Muscle of arm (tissue), 14 donors: ENCODE measurements around the gene ADAMTSL4. TPM values are rescaled to one million over a fixed set of nuclear protein-coding genes. Genes with fewer than 3 reads are reported as not detected.

Experiments used
- DNase-seq: peaks from one replicate; pipeline ENCODE4 v3.0.0-alpha.2; 2013
- long read RNA-seq, 11 donors: transcript quantifications; one replicate each; lab custom pipeline, GENCODE V29; 2026
- polyA plus RNA-seq, 12 donors: library from polyadenylated mRNA; unstranded; fragments of 120-200 nt; gene quantifications; one replicate each; pipeline ENCODE4 v1.2.1, GENCODE V29; 2013; ENCODE audit not compliant: insufficient read length in 12 of 12

ADAMTSL4 gene
- polyA plus RNA-seq, result 10 to 100 TPM in 11 of 12 donors, not detected in 1; 37.5 to 77.9 (median 49.0) TPM
- long read RNA-seq, donor 1, partial matches to known transcripts, result 0 of 2 reads
- long read RNA-seq, donor 1, other reads (novel, unspliced or antisense), result 0 of 2 reads
- long read RNA-seq, donor 2, partial matches to known transcripts, result 11 of 12 reads
- long read RNA-seq, donor 2, other reads (novel, unspliced or antisense), result 0 of 12 reads
- long read RNA-seq, donor 3, full-length matches to known transcripts, result 2 of 2 reads
- long read RNA-seq, donor 3, partial matches to known transcripts, result 0 of 2 reads
- long read RNA-seq, donor 3, other reads (novel, unspliced or antisense), result 0 of 2 reads
- long read RNA-seq, donor 4, full-length matches to known transcripts, result 2 of 2 reads
- long read RNA-seq, donor 4, partial matches to known transcripts, result 0 of 2 reads
- long read RNA-seq, donor 4, other reads (novel, unspliced or antisense), result 0 of 2 reads
- long read RNA-seq, donor 5, full-length matches to known transcripts, result 4 of 4 reads
- long read RNA-seq, donor 5, partial matches to known transcripts, result 0 of 4 reads
- long read RNA-seq, donor 5, other reads (novel, unspliced or antisense), result 0 of 4 reads
- long read RNA-seq, donor 6, partial matches to known transcripts, result 0 of 1 reads
- long read RNA-seq, donor 6, other reads (novel, unspliced or antisense), result 0 of 1 reads
- long read RNA-seq, donor 7, full-length matches to known transcripts, result 1 of 1 reads
- long read RNA-seq, donor 7, partial matches to known transcripts, result 0 of 1 reads
- long read RNA-seq, donor 7, other reads (novel, unspliced or antisense), result 0 of 1 reads
- long read RNA-seq, donor 8, full-length matches to known transcripts, result 4 of 9 reads
- long read RNA-seq, donor 8, partial matches to known transcripts, result 5 of 9 reads
- long read RNA-seq, donor 8, other reads (novel, unspliced or antisense), result 0 of 9 reads
- long read RNA-seq, donor 9, result 0 reads
- long read RNA-seq, donor 10, full-length matches to known transcripts, result 3 of 3 reads
- long read RNA-seq, donor 10, partial matches to known transcripts, result 0 of 3 reads
- long read RNA-seq, donor 10, other reads (novel, unspliced or antisense), result 0 of 3 reads
- long read RNA-seq, donor 11, full-length matches to known transcripts, result 3 of 3 reads
- long read RNA-seq, donor 11, partial matches to known transcripts, result 0 of 3 reads
- long read RNA-seq, donor 11, other reads (novel, unspliced or antisense), result 0 of 3 reads

- DNase-seq, result no peak
Observed at GRCh38 chr1:150548632-150549495, at the start of gene ADAMTSL4. Gene ADAMTSL4 (plus strand): TSS chr1:150549408. CDS start chr1:150552289, 2,881 bp downstream.

DNA sequence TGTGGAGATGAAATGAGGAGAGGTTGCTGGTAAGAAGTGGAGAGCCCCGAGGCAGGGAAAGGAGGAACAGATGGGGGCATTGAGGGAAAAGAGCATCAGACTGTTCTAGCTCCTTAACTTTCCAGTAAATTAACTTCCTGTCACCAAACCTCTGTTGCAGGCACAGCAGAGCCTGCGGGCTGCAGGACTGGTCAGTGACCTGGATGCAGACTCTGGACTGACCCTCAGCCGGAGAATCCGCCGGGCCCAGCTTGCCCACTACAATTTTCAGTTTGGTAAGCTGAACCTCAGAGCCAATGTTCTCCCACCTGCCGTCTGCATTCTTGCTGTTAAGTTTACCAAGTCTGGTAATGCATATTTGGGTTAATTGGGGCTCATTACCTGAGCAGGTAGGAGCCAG is 43.8 kb upstream of the ADAMTSL4 start:
- DNase-seq, result no peak

DNA sequence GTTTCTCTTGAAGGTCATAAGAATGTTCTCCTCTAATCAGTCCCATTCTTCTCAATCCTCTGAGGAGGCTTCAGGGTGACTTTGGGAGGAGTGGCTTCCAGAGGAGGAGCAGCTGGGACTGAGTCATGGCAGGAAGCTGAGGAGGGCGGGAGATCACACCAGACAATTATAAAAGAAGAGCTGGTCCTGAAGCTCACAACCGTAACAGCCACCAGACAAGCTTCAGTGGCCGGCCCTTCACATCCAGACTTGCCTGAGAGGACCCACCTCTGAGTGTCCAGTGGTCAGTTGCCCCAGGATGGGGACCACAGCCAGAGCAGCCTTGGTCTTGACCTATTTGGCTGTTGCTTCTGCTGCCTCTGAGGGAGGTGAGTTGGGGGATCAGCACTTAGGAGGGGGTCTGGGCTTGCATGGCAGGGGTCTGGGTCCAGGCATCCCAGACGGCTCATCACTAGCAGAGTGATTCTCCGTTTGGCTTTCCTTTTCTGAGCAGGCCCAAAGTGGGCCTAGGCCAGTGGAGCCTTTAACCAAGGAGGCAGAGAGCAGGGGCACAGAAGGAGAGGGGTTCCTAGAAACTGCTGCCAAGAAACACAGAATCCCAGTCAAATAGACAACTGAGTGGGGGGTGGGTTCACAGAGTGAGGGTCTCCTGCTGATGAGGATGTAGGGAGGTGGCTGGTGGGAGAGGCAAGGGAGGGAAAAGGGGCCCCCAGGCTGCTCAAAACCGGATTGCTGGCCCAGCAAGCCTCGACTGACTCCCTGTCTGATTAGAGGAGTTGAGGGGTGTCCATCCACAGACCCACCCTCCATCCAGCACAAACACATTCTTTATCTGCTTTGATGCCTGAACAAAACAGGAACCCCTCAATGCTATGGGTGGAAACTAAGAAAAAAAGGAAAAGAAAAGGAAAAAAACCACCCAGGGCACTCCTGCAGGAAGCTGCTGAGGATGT is 41.0 kb upstream of the ADAMTSL4 start, which contains the start of gene ECM1:
Gene ECM1, plus strand, starts transcription at position 198 of the 953 bp plus-strand sequence. Its CDS starts 101 bp downstream, at position 299.
- DNase-seq, result no peak

GRCh38 chr1:150508982-150509381 is 40.2 kb upstream of the ADAMTSL4 start:
- DNase-seq, result no peak

GRCh38 chr1:150511551-150511950 is 37.7 kb upstream of the ADAMTSL4 start:
- no peak for DNase-seq

DNA sequence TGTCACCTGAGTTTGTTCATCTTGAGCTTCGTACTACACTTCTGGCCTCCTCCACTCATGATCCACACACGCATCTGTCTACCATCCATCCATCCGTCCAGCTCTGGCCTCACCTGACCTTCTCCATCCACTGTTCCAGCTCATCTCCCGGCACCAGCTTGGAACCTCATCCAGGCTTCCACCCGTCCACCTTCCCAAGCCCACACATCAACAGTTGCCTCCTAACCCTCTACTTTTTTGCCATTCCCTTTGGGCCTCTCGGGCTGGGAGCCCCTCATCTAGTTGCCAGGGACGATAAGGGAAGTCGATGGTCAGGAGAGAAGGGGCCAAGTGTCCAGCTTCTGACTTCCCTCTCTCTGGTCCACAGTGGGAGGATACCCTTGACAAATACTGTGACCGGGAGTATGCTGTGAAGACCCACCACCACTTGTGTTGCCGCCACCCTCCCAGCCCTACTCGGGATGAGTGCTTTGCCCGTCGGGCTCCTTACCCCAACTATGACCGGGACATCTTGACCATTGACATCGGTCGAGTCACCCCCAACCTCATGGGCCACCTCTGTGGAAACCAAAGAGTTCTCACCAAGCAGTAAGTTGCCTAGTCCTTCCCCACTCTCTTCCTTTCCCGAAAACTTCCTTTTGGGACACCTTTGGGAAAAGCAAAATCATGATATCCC is 37.1 kb upstream of the ADAMTSL4 start:
- DNase-seq, result no peak

- DNase-seq, result no peak
Observed at GRCh38 chr1:150512846-150513245, 36.4 kb upstream of the ADAMTSL4 start.

DNA sequence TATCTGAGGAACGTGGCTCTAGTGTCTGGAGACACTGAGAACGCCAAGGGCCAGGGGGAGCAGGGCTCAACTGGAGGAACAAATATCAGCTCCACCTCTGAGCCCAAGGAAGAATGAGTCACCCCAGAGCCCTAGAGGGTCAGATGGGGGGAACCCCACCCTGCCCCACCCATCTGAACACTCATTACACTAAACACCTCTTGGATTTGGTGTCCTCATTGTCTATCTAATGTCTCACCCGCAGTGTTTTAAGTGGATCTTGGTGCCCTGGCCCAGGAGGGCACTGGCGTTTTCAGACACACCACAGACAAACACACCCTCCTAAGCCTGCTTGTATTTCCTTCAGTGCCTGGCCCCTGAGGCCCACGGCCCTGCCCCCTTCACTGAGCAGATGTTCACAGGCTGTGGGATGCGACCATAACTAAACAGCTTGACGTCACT is 35.8 kb upstream of the ADAMTSL4 start:
- DNase-seq, result no peak

GRCh38 chr1:150514260-150514659 is 34.9 kb upstream of the ADAMTSL4 start:
- no peak for DNase-seq

DNA sequence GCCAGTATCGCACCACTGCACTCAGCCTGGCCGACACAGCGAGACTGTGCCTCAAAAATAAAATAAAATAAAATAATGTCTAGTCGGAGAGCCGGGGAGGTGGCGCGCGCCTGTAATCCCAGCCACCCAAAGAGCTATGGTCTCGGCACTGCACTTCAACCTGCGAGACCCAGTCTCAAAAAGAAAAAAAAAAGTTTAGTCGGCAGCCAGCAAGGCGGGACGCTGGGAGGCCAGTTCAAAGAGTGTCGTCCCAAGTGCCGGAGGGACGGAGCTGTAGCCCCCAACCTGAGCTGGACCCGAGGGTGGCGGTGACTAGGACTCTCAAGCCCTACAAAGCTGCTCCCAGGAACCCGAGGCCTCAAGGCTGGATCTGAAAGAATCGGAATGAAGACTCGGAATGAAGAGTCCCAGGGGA is 34.3 kb upstream of the ADAMTSL4 start:
- no peak for DNase-seq

DNA sequence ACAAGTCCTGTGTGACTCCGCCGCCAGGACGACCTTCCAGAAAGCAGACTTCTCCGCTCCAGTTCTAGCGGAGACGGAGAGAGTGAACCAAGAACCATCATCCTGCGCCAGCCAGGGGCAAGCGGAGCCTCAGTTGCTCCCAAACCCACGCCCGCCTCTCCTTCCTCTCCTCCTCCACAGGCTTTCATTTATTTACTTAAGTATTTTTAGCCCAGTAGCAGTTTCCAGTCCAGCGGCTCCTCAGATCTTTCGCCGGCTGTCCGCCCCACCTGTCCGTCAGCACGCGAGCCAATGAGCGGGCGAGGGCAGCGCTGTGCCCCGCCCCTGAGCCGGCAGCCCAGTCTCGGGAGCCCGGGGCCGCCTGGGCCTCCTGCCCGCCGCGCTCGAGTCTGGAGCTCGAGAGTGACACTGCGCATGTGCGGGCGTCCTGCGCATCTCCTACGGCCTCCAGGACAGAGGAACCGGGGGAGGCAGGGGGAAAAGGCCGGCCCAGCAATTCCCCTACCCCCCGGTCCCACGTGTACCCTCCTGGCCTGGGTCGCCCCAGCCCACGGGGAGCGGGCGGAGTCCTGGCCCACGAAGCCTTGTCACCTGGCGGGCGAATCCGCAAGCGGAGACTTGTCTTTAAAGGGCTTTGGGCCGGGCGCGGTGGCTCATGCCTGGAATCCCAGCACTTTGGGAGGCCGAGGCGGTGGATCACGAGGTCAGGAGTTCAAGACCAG is 33.7 kb upstream of the ADAMTSL4 start, which contains the start of gene FALEC:
Gene FALEC, plus strand, starts transcription at position 425 of the 722 bp plus-strand sequence.
- peak; percentile 94 for DNase-seq

GRCh38 chr1:150516050-150516591 is 33.1 kb upstream of the ADAMTSL4 start:
- DNase-seq, result no peak

DNA sequence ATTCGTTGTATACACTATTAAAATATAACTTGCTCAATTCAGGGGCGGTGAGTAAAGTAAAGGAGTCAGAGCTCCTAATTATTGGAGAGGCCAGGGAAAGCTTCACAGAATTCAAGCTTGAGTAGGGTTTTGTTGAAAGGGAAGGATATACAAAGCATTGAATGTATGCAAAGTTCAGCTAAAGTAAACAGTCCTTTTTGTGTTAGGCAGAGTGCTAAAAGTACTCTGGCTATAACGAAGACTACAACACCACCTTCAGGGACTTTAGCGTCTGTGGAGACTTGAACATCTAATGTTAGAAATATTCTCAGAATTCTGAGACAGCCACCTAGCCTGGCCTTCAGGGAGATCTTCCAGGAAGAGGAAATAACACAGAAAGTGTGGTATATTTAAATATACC is 32.6 kb upstream of the ADAMTSL4 start:
- DNase-seq, result no peak

GRCh38 chr1:150521196-150521968 is 27.8 kb upstream of the ADAMTSL4 start:
- no peak for DNase-seq

- DNase-seq, result no peak
Observed at GRCh38 chr1:150525348-150525747, 23.9 kb upstream of the ADAMTSL4 start.

DNA sequence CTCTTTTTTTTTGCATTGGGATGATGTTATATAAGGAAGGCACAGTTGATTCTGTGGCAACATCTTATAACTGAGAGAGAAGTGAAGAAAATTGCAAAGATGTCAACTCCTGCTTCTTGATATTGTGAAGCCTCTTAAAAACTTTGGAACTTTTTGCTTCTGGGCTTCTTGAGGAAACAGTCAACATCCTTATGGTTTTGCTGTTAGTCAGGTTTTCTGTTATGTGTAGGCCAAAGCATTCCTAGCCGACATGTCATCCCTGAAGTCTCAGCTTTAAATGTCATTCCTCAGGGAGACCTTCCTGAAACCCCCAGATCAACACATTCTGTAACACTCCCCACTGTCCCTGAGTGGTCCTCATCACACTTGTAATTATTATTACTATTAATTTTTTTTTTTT is 21.0 kb upstream of the ADAMTSL4 start:
- DNase-seq, result no peak

DNA sequence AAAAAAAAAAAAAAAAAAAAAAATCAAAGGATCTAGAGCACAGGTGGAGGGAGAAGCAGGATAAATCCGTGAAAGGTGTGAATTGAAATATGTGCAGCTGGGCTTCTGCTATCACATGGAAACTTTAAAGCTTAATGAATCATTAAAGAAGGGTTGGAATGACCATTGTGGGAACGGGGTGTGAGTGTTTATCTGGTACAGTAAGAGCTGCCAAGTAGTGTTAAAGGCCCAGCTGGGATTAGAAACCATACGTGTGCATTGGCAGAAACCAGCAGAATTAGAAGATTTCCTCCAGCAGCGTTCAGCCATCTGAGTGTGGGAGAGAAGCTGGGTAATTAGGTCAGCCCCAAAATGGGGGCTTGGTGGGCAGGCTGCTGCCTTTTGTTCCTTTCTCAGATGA is 20.2 kb upstream of the ADAMTSL4 start:
- DNase-seq, result no peak
